GM19023 (cell line): Measurements from ENCODE around the gene POMGNT1.

ENCODE experiments used
- ATAC-seq: cut with Tn5 transposase; IDR thresholded peaks from one replicate; pipeline ENCODE4 v1.9.1; 2021; ENCODE audit warnings: mild to moderate bottlenecking, moderate library complexity; ENCODE audit not compliant: unreplicated experiment

Gene POMGNT1

DNA sequence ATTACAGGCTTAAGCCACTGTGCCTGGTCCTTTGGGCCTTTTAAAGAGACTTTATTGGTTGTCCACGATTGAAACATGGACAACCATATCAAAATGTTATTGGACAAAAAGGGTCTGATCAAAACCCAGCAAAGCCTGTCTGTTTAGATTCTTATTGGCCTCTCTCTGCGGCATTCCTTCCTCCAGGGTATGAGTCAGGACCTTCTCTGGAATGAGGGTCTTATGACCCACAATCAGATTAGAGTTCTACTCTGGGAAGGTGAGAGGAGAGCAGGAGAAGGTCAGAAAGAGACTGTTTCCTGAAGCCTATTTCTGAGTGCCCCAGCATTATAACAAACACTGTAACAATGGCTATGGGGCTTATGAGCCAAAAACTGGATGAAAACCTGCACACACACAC, 12.8 kb upstream of the POMGNT1 start:
- no peak for ATAC-seq

DNA sequence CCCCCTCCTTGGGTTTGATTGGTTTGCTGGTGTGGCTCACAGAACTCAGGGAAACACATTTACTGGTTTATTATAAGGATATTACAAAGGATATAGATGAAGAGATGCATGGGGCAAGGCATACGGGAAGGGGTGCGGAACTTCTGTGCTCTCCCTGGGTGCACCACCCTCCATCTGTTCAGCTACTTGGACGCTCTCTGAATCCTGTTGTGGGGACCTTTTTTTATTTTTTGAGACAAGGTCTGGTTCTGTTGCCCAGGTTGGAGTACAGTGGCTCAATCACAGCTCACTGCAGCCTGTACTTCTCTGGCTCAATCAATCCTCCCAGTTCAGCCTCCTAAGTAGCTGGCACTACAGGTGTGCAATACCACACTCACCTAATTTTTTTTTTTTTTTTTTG, 12.3 kb upstream of the POMGNT1 start:
- ATAC-seq: no peak

DNA sequence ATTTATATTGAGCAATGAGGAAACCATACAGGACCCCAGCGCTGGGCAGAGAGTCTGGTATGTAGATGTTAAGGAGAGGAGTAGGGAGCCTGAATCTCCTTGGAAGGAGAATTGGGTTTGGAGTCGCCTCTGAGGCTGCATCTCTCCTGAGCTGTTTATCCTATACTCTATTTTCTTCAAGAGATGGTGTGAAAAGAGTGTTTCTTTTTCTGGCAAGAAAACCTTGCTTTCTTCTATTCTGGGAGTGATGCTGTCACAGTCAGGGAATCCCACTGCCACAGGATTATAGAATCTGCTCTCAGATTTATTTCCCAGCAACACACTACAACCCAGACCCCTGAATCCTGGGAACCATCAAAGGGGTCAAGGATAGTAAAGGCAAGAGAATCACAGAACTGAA, 8.2 kb upstream of the POMGNT1 start:
- no peak for ATAC-seq

DNA sequence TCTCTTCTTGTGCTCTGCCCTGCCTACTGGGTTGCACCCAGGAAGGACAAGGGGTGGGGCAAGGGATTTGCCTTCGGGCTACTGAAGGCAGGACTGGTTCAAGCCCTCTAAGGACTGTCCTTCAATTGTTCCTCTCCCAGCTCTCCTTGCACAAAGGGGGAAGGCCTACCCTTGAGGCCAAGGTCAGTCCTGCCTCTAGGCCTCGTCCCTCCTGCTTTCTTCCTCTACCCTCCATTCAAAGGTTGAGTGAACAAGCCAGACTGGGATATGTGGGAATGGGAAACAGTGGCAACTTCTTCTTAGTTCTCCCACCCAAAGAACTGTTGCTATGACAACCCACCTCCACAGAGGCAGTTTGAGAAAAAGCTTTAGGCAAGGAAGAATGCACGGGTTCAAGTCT, 7.6 kb upstream of the POMGNT1 start:
- no peak for ATAC-seq

DNA sequence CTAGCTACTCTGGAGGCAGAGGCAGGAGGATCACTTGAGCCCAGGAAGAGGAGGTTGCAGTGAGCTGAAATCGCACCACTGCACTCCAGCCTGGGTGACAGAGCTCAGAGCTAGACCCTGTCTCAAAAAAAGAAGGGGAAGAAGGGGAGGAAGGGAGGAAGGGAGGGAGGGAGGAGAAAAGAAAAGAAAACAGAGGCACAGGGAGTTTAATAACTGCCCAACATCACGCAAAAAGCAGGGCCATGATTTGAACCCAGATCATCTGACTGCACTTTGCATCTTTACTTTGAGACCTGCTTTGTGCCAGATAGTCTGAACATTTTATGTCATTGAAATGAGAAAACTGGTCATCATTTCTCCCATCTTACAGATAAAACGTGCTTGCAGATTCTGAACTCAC, 6.9 kb upstream of the POMGNT1 start:
- no peak for ATAC-seq

DNA sequence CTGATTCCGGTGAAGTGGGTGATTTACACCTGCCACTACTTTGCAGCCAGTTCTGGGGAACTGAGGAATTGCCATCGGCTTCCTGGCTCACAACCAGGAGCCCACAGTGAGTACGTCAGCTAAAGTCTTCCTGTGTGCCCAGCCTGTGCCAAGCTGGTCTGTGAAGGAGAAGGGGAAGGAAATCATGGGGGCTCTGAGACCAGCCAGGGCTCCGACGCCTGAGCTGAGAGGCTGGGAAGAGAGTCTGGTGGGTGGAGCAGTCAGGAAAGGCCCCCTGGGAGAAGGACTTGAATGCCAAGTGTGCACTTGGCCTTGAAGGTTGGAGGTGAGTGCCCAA, 6.1 kb upstream of the POMGNT1 start:
- no peak for ATAC-seq

DNA sequence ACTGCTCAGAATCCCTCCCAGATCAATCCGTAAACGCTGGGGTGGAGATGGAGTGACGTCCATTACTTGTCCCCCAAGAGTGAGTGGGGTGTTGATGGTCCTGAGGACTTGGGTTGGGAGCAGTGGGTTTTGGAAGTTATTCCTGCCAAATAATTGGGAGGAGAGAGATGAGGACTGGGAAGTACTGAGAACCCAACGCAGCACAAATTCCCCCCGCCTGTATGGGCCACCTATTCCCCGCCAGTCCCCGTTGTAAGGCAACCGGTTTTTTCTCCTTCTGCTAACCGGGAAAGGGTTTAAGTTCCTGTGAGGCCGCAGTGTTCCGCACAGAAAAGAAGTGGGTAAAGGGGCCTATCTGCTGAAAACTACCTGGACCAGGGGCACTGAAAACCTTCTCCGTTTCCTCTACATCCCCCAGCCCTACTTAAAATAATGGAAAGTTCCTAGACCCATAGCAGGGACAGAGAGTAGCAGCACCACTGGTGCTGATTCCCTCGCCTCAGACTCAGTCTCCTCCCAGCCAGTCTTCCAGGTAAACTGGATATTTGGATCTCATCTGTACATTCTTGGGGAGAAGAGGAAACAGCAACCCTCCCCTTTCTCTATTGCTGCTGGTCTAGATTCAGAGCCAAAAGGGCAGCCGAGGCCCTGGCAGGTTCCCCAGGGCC, 5.6 kb upstream of the POMGNT1 start:
- ATAC-seq: no peak

DNA sequence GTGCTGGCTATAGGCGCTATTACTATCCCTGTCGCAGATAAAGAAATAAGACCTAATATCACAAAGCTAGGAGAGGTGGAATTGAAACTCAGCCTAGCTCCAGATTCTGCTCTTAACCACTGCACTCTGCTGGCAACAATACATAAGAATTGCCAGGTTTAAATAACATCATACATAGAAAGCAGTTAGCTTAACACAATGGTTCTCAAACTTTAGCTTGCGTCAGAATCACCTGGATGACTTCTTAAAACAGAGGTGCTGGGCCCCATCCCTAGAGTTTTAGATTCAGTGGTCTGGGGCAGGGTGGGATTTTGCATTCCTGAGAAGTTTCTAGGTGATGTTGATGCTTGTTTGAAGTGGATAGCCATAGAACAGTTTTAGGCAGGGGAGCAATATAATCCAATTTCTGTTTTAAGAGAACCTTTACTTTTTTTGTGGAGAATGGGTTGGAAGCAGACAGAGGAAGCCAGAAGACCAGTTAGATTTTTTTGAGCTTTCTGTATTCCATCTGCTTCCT, 1.1 kb upstream of the POMGNT1 start:
- no peak for ATAC-seq

DNA sequence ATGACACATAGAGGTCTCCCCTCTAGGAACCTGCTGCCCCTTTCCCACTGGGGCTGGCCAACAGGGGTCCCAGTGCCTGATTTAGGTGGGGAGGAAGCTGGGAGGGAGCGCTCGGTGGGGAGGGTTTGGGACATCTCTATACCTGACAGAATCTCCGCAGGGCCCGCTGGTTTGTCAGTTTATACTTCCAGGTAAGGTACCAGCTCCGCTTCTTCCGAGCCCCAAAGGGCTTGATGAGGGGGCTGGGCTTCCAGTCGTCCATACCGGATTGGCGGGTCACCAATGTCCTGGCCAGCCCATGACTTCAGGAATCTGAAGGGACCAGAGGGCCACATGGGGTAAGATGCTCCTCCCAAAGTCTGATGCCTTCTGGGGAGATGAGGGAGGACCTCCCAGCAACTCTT, 672 bp downstream of the POMGNT1 start:
- no peak for ATAC-seq

DNA sequence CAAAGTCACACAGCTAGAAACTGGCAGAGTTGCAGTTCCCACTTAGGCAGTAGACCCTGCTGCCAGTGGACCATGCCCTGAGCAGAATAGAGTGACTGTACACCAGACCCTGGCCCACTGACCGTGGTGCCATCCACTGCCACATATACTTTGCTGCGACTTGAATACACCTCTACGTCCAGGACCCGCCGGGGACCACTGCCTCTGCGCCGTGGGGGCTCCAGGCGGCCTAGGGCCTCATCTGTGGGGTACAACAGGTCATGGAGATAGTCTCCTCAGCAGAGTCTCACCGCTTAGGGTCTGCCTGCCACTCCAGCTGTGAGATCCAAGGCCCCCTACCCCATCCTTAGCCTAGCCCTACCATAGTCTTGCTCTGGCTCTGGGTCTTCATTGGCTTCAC, 1.6 kb downstream of the POMGNT1 start:
- no peak for ATAC-seq

DNA sequence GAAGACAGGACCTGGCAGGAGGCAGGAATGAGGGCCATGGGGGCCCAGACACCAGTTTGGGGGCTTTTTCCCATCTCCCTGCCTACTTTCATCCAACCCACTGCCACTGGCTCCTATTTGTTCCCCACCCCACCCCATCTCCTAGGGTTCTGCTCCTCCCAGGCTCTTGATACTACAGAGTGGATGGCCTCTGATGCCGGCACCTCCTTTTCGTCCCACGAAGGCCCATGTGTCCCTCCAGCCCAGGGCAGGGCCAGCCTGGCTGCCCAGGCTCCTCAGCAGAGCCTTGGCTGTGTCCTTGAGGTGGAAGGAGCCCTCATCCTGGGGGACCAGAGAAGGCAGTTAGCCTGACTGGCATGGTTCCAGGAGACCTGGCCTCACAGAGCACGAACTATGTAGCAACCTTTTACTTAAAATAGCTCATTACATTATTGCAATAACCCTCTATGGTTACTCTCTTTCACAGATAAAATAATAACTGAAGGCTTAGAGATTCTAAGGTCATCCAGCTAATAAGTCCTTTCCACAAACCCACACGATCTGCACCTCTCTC, 3.5 kb downstream of the POMGNT1 start:
- ATAC-seq: no peak

DNA sequence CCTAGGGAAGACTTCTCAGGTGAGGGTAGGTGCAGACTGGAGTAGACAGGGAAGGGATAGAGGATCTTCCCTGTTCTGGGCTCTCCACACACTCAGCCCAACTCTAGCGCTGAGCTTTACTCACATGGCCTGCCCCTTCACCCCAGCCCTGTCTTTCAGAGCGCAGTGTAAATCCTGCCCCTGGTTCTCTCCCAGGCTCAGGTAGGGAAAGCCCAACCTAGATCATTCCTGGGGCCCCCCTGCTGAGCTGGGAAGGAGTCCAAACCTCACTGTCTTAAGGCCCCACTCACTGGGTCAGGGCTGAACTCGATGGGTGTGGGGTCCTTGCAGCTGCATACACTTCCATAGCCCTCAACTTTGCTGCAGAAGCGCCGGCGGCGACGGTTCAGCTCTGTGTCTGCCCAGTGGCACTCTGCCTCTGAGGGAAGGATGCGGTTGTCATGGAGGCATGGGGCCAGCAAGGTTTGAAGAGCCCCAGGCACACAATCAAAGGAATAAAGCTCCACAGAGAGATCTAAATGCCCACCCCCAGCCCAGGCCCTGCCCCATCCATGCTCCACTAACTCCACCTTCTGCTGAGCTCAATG, 4.2 kb downstream of the POMGNT1 start:
- ATAC-seq: no peak

DNA sequence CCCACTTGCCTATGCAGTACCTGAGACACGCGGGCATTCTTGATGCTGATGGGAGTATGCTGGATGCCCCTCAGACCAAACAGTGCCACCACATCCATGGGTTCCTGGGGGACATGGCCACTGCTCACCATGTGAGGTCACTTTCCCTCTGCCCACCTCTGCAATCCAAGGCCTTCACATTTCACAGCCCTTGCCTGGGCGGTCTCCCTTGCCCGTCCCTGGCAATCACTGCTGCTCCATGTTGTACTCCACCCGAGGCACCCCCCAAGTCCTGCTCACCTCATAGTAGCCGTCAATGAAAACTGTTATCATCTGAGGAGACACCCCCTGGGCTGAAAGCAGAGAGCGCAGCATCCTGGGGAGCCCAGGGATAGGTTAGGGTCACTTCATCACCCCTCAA, 4.9 kb downstream of the POMGNT1 start:
- ATAC-seq: no peak

DNA sequence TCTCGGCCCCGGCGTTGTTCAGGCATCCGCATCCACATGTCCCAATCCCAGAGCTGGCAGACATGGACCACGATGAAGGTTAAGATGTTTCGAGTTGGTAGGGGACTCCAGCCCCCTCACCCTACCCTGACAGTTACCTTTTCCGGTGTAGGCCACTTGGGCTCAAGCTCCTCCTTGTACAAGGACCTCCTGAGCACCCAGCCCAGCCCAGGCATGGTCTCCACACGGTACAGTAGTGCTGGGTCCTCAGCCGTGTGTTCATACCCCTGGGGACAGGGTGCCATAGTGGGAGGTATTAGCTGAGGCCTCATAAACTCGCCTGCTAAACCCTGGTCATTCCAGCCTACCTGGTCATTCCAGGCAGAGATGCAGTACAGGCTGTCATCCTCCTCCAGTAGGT, 6.1 kb downstream of the POMGNT1 start:
- ATAC-seq: no peak

DNA sequence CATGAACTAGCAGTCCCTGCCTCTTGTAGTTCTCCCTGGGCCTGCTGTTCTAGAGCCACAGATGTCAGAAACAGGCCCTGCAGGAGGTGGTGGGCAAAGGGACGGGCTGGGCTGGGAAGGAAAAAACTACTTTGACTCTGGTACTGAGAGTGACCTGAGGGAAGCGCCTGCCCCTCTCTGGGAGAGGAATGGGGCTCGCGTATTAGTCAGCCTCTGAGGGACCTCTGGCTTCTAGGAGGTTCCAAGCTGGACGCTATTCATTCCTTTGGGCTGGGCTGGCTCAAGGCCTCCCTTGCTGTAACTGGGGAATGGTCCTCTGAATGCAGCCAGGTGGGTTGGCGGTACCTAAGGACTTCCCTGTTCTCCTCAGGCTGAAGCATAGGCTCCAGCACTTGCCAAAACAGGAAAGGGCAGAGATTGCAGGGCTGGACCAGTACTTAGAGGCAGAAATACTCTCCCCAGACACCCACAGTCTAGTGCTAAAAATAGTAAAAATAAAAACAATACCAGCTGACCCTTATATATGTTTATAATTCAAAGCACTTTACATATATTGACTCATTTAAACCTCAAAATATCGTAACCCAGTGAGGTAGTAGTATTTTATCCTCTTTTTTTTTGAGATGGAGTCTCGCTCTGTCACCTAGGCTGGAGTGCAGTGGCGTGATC, 7.1 kb downstream of the POMGNT1 start:
- ATAC-seq: no peak

DNA sequence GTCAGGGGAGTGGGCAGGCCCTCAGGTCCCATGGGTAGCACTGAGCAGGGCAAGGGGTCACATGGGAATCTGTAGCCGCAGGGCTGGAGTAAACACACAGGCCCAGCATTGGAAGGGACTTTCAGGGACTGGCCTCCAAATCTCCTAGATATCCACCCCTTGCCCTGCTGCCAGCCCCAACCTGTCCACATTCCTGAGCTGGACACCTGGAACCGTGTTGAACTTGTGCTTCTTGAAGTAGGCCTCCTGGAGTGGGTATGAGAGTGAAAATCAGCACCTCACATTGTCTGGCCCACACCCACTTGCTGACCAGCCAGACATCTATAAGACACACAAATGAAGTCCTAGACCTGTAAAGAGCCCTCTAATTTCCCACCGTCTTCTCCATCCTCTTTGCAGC, 7.7 kb downstream of the POMGNT1 start:
- ATAC-seq: no peak

DNA sequence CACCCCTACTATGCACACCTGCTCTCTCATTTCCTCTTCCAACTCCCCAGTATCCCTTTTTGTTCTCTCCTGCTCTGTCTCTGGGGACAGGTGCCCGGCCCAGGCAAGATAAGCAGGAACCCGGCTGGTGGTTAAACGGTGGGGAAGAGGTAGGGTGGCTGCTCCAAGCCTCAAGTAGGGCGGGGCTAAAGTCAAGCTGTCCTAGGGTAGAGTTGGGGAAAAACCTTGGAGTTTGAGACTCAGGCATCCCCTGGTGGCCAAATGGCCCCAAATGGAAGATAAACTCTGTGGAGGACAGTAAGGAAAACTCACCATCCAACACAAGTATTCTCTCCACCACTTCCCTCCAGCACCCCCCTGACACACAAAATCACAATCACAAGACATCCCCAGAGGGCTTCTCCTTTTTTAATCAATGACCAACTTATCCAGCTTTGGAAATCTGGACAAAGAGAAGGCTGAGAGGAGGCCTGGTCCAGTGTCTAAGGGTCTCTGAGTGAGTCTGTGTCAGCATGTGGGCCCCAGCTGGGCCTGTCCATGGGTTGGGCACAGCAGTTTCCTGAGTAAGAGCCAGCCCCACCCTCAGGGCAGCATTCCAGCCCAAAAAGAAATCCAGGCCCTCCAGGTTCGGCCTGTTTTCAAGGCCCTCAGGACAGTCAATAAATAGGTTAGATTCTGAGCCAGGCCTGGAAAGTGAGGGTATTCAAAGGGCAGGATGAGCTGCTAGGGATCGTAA, 9.8 kb downstream of the POMGNT1 start:
- no peak for ATAC-seq

DNA sequence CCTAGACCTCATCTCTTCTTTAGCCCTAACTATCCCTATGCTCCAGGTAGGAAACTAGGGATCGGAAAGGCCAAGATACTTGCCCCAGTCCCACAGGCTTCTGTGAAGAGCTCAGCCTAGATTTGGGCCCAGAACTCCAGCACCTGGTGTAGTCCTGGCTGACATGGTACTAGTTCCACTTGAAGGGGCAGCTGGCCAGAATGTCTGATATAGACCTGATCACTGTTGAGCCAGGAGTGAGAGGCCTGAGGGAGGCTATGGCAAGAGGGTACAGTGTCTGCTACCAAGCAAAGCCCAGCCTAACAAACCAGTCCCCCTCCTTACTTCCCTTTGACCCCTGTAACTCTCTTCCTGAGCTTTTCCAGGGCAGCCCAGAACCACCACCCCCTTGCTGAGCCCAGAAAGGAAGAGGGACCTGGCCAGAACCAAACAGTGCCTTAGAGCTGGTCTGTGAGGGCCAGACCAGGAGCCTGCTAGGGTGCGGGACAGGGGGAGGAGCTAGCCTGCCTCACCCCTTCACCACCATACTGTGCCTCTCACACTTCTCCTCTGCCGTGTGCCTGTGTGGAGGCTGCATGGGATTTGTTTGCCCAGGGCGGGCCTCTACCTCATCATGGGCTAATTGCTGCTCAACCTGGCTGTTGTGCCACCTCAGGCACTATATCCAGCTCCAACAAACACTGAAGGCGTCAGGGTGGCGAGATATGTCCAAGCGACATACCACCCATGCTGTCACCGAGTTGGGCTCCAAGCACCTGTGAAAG, 10.9 kb downstream of the POMGNT1 start:
- ATAC-seq: no peak

DNA sequence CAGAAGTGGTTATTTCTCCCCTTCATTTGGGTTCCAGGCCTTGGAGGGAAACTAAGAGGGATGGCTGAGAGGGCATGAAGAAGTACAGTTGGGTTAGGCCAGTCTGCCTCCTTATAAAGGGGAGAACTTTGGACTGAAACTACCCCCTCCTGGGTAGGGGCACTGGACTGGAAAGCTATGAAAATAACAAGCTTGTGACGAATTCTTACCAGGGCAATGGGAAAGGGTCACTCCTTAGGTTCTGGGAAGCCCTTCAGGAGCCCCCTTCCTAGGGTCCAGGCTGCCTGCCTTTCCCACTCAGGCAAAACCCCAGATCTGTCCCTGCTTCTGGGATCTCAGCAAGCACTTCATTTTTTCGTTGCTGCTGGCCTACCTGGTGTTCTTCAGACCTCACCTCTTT, 12.2 kb downstream of the POMGNT1 start:
- no peak for ATAC-seq

DNA sequence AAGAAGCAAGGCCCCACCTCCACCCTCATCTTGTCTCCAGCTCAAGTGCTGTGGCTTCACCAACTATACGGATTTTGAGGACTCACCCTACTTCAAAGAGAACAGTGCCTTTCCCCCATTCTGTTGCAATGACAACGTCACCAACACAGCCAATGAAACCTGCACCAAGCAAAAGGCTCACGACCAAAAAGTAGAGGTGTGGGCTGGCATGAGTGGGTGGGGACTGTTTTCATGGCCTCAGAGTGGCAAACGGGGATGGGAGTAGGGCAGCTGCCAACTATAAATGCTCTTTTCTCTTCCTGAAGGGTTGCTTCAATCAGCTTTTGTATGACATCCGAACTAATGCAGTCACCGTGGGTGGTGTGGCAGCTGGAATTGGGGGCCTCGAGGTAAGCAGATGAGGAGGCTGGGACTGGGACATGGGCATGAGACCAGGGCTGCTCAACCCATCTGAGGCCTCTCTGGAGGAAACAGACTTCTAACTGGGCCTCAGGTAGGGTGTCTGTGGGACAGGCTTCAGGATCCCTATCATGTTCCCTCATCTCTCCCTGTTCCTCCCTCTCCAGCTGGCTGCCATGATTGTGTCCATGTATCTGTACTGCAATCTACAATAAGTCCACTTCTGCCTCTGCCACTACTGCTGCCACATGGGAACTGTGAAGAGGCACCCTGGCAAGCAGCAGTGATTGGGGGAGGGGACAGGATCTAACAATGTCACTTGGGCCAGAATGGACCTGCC, 13.1 kb downstream of the POMGNT1 start:
- no peak for ATAC-seq
